GM19025 (cell line): ENCODE results near the gene NDUFS2.
A peak's percentile ranks its signal among the peaks of the same experiment; 100 is the strongest.

Experiments
- ATAC-seq: cut with Tn5 transposase; IDR thresholded peaks from one replicate; pipeline ENCODE4 v1.9.1; 2021; ENCODE audit warnings: mild to moderate bottlenecking, low read depth, moderate library complexity; ENCODE audit not compliant: unreplicated experiment

The NDUFS2 gene

GRCh38 chr1:161201836-161202712, at the start of gene NDUFS2:
Gene NDUFS2, plus strand, starts transcription at chr1:161202367. Its CDS starts 19 bp downstream, at chr1:161202386.
- peak; percentile 99 for ATAC-seq

- ATAC-seq, result no peak
These were observed 49.0 kb upstream of the NDUFS2 start for GRCh38 chr1:161153176-161153575.

- ATAC-seq, result peak; percentile 82
These were observed 48.4 kb upstream of the NDUFS2 start, which contains the start of gene UFC1 for GRCh38 chr1:161153682-161154337. Gene UFC1, plus strand, starts transcription at chr1:161153978. Its CDS starts 20 bp downstream, at chr1:161153998.

GRCh38 chr1:161157867-161158266, 44.3 kb upstream of the NDUFS2 start:
- ATAC-seq, result no peak

- no peak for ATAC-seq
These were observed 43.7 kb upstream of the NDUFS2 start for GRCh38 chr1:161158316-161159010.

GRCh38 chr1:161159087-161159912, 42.9 kb upstream of the NDUFS2 start, which contains the start of gene USP21:
Gene USP21, plus strand, starts transcription at chr1:161159500. Its CDS starts 1,141 bp downstream, at chr1:161160641.
- ATAC-seq, result peak; percentile 90

- ATAC-seq, result no peak
These were observed 42.3 kb upstream of the NDUFS2 start for GRCh38 chr1:161159913-161160243.

GRCh38 chr1:161160671-161161145, 41.5 kb upstream of the NDUFS2 start:
- no peak for ATAC-seq

- no peak for ATAC-seq
These were observed 40.5 kb upstream of the NDUFS2 start for GRCh38 chr1:161161652-161162051.

GRCh38 chr1:161162052-161162451, 40.1 kb upstream of the NDUFS2 start:
- no peak for ATAC-seq

- no peak for ATAC-seq
These were observed 39.4 kb upstream of the NDUFS2 start for GRCh38 chr1:161162806-161163205.

GRCh38 chr1:161163793-161164192, 38.4 kb upstream of the NDUFS2 start:
- no peak for ATAC-seq

GRCh38 chr1:161164901-161165610, 37.1 kb upstream of the NDUFS2 start:
- ATAC-seq, result no peak

- ATAC-seq, result peak; percentile 93
These were observed 36.2 kb upstream of the NDUFS2 start, which contains the start of gene PPOX for GRCh38 chr1:161165742-161166668. Gene PPOX, plus strand, starts transcription at chr1:161166426. Its CDS starts 422 bp downstream, at chr1:161166848.

- no peak for ATAC-seq
These were observed 35.3 kb upstream of the NDUFS2 start for GRCh38 chr1:161166669-161167548.

- no peak for ATAC-seq
These were observed 33.3 kb upstream of the NDUFS2 start for GRCh38 chr1:161168906-161169305.

- ATAC-seq, result no peak
These were observed 31.0 kb upstream of the NDUFS2 start for GRCh38 chr1:161171191-161171590.
